ENCODE data around the gene ELFN2. TPM values are rescaled to one million over a fixed set of nuclear protein-coding genes. Genes with fewer than 3 reads are reported as not detected.

ELFN2 gene
- total and polyA plus RNA-seq, 9 donors, result 0.01 to 0.05 (median 0.03) TPM; not detected in 5

DNA sequence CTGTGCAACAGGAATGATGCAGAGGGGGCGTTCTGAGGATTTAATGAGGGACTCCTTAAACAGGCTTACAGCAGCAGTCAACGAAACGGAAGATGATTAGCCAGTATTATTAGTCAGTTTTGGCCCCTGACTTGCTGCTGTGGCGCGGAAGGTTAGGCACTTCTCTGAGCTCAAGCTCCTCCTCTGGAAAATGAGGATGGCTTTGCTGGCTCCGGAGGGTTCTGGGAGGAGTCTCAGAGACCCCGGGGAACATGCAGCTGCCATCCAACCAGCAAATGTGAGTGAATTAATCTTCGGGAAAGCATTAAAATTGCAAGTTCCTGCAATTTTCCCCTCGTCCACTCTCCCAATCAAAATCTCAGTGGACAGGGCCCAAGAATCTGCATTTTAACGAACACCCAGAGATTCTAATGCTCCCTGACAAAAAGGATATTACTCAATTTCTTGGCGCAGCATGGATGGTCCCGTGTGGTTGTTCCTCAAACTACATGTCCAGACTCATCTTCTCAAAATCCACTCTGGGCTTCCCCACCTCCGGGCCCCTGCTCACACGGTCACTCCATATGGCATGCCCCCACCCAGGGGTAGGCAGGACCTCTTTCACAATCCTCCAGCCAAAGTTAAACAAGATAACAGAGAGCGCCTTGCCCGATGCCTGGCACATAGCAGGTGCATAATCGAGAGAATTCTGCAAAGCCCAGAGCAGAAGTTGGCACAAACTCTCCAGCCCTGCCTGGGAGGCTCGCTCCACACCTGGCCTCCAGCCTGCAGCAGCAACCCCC lies 6.4 kb downstream of the ELFN2 start:
- TF ChIP-seq EP300 (IDR thresholded peaks at IDR 0.05), result no peak
- TF ChIP-seq POLR2A (IDR thresholded peaks at IDR 0.05), result no peak
- TF ChIP-seq, protein P1, sequence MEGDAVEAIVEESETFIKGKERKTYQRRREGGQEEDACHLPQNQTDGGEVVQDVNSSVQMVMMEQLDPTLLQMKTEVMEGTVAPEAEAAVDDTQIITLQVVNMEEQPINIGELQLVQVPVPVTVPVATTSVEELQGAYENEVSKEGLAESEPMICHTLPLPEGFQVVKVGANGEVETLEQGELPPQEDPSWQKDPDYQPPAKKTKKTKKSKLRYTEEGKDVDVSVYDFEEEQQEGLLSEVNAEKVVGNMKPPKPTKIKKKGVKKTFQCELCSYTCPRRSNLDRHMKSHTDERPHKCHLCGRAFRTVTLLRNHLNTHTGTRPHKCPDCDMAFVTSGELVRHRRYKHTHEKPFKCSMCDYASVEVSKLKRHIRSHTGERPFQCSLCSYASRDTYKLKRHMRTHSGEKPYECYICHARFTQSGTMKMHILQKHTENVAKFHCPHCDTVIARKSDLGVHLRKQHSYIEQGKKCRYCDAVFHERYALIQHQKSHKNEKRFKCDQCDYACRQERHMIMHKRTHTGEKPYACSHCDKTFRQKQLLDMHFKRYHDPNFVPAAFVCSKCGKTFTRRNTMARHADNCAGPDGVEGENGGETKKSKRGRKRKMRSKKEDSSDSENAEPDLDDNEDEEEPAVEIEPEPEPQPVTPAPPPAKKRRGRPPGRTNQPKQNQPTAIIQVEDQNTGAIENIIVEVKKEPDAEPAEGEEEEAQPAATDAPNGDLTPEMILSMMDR (IDR thresholded peaks at IDR 0.05), result no peak
- no peak overlapping the region for H3K27ac ChIP-seq
- H3K4me3 ChIP-seq, result no peak overlapping the region
- no peak for DNase-seq
- intact Hi-C loops (cut with DNase I), result loop anchor here in 2 of 4 donors (10.0 kb wide), 2 partner anchors 74 to 106 kb away; no protein-coding TSS in a partner anchor
- 42 to 45% (median 45%) methylated on average over 18 of the region's 18 CpGs for WGBS, 3 donors
- H3K36me3 ChIP-seq, result no peaks in the 10 kb centered on the region
- H3K9me3 ChIP-seq, result no peaks in the 10 kb centered on the region
- H3K4me1 ChIP-seq (ENCODE audit: insufficient read depth), result no peaks in the 10 kb centered on the region
- no peaks in the 10 kb centered on the region for H3K27me3 ChIP-seq

DNA sequence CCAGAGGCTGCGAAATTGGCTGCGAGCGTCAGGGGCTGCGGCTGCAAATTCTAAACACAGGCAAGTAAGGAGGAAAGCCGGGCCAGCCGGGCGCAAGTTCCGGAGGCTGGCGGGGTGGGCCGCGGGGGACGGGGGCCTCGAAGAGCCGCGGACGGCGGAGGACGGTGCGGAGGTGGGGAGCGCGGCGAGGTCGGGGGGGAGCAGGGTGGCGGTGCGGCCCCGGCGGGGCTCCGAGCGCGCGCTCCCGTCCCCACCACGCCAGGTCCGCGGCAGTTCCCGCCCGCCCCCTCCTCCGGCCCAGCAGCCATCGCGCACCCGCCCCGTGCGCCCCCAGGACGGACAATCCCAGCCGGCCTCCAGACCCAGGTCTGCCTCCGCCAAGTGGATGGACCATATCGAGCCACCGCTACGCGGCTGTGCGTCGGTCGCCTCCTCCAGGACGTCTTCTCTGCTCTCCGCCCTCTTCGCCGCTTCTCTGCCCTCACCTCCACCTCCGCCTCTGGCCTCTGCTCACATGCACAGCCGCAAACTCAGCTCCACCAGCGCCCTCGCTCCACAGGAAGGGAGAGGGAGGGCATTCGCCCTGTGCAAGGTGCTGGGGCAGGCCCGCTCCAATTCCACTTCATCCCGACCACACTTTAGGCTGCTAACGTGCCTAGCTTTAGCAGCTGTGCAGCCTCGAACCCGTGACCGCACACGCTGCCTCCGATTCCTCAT lies 7.2 kb downstream of the ELFN2 start:
- Histone ChIP-seq H3K4me1 (ENCODE audit: insufficient read depth) (no peaks in the 10 kb centered on the region), H3K36me3 (no peaks in the 10 kb centered on the region), H3K27ac (no peak overlapping the region), H3K4me3 (no peak overlapping the region), H3K27me3 (no peaks in the 10 kb centered on the region), H3K9me3 (no peaks in the 10 kb centered on the region)
- TF ChIP-seq POLR2A (IDR thresholded peaks at IDR 0.05) (no peak), EP300 (IDR thresholded peaks at IDR 0.05) (no peak)
- TF ChIP-seq, protein P1 (IDR thresholded peaks at IDR 0.05), result no peak
- intact Hi-C loops (cut with DNase I), result loop anchor here in 2 of 4 donors (10.0 kb wide), 2 partner anchors 75 to 105 kb away; no protein-coding TSS in a partner anchor
- no peak for DNase-seq
- 2 to 3% (median 2%) methylated on average over 52 to 70 of the region's 70 CpGs for WGBS, 3 donors

DNA sequence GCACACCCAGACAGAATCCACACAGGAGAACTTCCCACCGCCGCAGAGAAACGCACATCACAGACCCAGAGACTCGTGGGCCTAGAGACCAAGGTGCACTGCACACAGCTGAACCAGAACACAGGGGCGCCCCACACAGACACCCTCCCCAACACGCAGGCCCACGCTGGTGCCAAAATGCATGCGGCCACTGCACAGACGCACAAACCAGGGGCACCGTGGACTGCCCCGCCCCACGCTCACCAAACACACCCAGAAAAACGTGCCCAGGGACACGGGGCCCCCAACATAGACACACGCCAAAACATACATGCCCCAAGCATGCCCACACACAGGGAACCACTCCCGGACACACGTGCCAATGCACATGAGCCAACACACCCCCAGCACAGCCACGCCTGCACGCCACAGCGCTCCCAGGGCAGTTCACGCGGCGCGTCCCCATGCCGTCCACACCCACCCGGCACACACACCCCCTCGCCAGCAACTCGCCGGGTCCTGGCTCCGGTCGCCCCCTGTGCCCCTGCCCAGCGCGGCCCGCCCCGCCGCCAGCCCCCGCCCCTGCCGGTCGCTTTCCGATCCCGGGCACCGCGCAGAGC lies 7.8 kb downstream of the ELFN2 start:
- no peak for DNase-seq
- H3K36me3 ChIP-seq, result no peaks in the 10 kb centered on the region
- intact Hi-C loops (cut with DNase I), result no loop called here
- H3K27ac ChIP-seq, result no peak overlapping the region
- 9 to 21% (median 11%) methylated on average over 36 to 43 of the region's 43 CpGs for WGBS, 3 donors
- H3K9me3 ChIP-seq, result no peaks in the 10 kb centered on the region
- H3K4me3 ChIP-seq, result no peak overlapping the region
- no peaks in the 10 kb centered on the region for H3K27me3 ChIP-seq
- no peaks in the 10 kb centered on the region for H3K4me1 ChIP-seq (ENCODE audit: insufficient read depth)
- TF ChIP-seq EP300 (IDR thresholded peaks at IDR 0.05), result no peak
- no peak for TF ChIP-seq POLR2A (IDR thresholded peaks at IDR 0.05)
- TF ChIP-seq, protein P1 (IDR thresholded peaks at IDR 0.05), result no peak

DNA sequence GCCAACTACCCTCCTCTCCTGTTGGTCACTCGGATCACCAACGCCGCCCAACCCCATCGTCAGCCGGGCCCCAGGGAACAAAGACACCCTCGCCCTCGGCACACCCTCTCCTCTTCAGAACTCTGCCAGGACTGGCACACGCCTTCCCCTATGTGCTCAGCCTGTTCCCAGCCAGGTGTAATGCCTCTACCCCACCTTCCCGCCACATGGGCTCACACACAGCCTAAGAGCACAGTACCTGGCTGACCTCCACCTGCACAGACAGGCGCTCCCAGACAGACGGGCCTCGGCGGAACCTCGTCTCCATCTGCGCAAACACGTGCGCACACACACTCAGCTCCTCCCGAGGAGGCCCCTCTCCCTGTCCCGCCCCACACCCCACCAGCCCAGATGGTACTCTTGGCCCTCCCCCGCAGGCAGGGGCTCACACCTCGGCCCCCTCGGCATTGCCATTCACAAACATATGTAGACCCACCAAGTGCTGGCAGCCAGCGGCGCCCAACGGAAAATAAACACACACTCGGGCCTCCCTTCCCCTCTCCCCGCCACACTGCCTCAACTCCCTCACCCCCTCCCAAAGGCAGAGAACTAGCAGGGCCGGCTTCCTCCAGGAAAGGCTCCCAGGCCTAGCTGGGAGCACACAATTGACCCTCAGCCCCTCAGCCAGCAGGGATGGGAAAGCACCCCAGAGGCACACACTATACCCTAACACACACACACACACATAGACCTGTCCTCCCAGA lies 8.5 kb downstream of the ELFN2 start:
- TF ChIP-seq POLR2A (IDR thresholded peaks at IDR 0.05) (no peak), EP300 (IDR thresholded peaks at IDR 0.05) (no peak)
- TF ChIP-seq, protein P1 (IDR thresholded peaks at IDR 0.05), result no peak
- Histone ChIP-seq H3K27me3 (no peaks in the 10 kb centered on the region), H3K36me3 (no peaks in the 10 kb centered on the region), H3K27ac (no peak overlapping the region), H3K4me1 (ENCODE audit: insufficient read depth) (no peaks in the 10 kb centered on the region), H3K4me3 (no peak overlapping the region), H3K9me3 (no peaks in the 10 kb centered on the region)
- 40 to 67% (median 61%) methylated on average over 28 of the region's 28 CpGs for WGBS, 3 donors
- DNase-seq, result no peak
- intact Hi-C loops (cut with DNase I), result no loop called here
